Activated CD4-positive, alpha-beta T cell treated with anti-CD3 and anti-CD28 coated beads for 4 hours (primary cell): ENCODE results near the gene CTF1.
"Not testable (repeated sequence)": the region's sequence is repeated elsewhere in the genome, so short reads cannot be mapped to it uniquely, and the experiment has no call there.

ENCODE experiments used
- DNase-seq, 2 donors: peaks; one replicate each; pipeline ENCODE4 v3.0.0-alpha.2; 2020

CTF1 gene

DNA sequence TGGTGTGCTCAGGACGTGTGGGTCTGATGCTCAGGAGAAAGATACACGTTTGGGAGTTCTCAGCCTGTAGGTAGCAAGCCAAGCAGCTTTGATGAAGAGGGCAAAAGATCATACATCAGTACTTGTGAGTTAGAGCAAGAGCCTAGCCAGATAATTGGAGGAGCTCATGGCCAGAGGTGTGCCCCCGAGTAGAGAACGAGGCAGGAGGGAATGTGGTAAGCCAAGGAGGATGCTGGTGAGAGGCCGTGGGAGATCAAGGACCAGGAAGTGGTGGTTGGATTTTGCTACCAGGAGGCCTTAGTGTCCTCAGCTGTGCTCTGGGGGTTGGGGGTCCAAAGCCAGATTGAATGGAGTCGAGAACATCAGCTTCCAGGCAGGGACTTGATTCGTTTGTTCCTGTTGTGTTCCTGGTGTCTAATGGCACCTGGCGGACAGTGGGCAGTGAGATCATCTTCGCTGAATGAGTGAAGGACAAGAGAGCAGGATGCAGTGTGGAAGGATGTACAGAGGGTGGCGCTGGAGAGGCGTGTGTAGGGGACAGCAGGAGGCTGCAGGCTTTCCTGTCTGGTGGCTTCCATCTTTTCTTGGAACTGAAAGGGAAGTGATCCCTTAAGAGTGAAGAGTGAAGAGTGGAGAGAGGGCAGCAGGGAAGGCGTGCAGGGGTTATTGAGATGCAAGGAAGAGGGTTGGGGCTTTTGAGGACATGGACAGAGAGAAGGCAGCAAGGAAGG, 38.6 kb downstream of the CTF1 start:
- no peak for DNase-seq

GRCh38 chr16:30937692-30938091, 41.3 kb downstream of the CTF1 start:
- DNase-seq = no peak

- not testable (repeated sequence) for DNase-seq
Measured at GRCh38 chr16:30939571-30939970, 43.2 kb downstream of the CTF1 start.

DNA sequence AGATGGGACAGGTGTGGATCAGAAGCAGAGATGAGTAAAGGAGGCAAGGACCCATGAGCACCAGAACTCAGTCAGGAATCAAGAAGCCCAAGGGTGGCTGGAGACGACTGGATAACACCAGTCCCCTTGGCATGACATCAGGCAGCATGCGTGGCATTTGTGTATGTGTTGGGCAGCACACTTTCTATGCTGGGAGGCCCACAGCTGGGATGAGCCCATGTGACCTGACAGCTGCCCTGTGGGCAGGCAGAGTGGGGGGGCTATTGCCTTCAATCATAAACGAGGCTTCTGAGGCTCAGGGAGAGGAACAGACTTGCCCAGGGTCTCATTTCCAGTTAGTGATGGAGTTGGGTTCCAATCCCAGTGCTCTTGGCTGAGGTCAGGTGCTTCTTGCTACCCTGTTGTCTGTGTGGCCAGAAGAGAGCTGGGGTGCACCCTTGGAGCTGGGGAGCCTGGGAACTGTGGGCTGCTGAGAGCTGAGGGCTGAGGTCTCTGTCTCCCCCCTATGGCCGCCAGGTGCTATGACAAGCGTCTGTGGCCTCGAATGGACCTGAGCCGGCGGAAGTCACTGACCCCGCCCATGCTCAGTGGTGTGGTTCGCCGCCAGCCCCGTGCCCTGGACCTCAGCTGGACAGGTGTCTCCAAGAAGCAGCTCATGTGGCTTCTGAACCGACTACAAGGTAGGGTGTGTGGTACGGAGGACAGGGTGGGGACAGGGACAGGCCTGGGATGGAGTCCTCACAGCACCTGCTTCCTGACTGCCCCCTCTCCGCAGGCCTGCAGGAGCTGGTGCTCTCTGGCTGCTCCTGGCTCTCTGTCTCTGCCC, 45.4 kb downstream of the CTF1 start:
- peak; percentile 57 to 59 for DNase-seq

GRCh38 chr16:30942426-30942806, 46.0 kb downstream of the CTF1 start:
- no peak for DNase-seq

DNA sequence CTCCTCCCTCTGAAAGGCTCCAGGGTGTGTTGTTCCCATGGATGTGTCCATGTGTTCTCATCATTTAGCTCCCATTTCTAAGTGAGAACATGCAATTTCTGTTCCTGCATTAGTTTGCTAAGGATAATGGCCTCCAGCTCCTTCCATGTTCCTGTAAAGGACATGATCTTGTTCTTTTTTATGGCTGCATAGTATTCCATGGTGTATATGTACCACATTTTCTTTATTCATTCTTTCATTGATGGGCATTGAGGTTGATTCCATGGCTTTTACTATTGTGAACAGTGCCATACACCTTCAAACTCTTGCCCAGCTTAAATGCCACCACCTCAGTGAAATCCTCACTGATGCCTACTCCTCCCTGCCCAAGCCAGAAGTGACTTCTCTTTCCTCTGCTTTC, 47.9 kb downstream of the CTF1 start:
- DNase-seq = no peak

DNA sequence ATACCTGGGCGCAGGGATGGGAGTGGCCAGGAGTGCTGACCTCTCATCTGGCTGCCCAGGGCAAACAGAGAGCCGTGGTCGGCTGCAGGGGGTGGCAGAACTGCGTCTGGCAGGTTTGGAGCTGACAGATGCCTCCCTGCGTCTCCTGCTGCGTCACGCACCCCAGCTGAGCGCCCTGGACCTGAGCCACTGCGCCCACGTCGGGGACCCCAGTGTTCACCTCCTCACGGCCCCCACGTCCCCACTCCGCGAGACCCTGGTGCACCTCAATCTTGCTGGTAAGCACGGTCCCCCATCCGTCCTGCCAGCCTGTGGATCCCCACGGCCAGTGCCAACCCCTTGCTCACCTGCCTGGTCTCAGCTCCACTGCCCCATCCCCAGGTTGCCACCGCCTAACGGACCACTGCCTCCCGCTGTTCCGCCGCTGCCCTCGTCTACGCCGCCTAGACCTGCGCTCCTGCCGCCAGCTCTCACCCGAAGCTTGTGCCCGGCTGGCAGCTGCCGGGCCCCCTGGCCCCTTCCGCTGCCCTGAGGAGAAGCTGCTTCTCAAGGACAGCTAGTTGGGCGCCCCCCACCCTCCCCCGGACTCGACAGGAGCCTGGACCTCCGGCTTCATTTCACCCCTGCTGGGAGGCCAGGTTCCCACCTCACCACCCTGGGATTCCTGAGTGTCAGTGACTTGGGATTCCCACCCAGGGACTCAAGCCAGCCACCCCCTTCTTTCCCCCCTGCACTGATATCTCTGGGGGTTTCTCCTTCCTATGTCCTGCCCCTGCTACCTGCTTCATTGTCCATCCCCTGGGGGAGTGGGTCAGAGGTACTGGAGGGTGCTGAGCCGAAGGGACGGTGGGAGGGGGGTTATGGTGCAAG, 50.5 kb downstream of the CTF1 start:
- DNase-seq = no peak

- no peak for DNase-seq
Measured at GRCh38 chr16:30947541-30947858, 51.1 kb downstream of the CTF1 start.

DNA sequence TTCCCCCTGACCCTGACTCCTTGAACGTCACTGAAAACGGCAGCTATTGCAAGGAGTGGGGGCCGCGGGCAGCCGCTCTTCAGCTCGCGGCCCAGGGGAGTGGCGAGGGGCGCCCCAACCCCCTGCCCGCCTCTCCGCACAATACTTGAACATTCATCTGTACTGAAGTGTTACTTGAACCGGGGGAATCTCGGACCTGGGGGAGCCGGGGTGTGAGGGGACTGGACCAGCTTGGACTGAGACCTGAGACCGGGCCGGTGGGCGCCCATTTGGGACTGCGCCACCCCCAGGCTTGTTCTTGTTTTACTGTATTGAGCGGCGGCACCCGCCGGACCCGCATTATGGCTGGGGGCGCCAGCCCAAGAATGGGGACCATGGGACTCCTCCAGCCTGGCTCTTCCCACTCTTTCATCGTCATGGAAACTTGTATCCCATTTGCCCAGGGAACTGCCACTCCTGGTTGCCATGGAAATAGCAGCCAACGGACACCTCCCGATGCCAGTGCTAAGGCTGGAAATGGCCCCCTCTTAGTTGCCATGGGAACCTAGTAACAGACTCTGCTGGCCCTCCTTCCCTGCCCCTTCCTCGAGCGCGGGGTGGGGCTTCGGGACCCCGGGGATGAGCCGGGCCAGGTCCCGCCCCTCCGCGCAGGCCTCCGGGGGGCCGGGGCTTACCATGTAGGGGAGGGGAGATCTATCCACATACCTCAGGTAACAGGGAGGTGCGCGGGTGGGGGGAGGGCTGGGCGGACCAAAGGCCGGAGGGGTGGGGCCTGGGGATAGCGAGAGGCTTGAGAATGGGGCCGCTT, 51.6 kb downstream of the CTF1 start:
- no peak for DNase-seq

- DNase-seq = peak in 1 of 2 donors; percentile 19
Measured at GRCh38 chr16:30948667-30949649, 52.5 kb downstream of the CTF1 start, which contains the start of gene ORAI3. ORAI3 (plus strand) TSS chr16:30949068; CDS start chr16:30949290, 222 bp downstream.

- DNase-seq = peak in 1 of 2 donors; percentile 28
Measured at GRCh38 chr16:30949650-30950515, 53.5 kb downstream of the CTF1 start.

- DNase-seq = no peak
Measured at GRCh38 chr16:30950516-30951065, 54.2 kb downstream of the CTF1 start.

DNA sequence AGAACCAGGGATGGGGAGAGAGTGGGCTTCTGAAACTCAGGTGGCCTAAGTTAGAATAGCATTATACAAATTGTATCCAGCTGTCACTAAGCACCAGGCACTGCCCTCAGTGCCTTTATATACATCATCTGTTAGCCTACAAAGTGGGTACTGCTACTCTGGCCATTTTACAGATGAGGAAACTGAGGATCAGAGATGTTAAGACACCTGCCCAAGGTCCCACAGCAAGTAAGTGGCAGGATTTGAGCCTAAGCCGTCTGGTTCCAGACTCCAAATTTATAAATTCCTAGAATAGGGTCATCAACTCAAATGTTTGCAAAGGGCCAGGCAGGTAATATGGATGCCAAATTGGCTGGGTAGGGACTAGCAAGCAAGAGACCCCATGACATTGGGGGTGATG, 54.8 kb downstream of the CTF1 start:
- no peak for DNase-seq

DNA sequence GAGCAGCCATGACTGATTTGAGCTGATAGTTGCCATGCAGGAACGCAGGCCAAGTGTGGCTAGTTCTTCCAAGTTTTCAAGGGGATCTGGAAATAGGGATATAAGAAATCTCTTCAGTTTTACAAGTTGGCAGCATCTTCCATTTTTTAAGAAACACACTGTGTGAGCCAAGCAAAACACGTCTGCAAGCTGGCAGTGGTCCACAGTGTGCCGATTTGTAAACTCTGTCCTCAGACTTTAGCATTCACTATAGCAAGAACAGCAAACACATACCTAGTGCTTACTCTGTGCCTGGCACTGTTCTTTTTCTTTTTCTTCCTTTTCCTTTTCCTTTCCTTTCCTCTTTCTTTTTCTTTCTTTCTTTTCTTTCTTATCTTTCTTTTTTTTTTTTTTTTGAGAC, 55.3 kb downstream of the CTF1 start:
- DNase-seq = no peak

GRCh38 chr16:30953111-30953510, 56.7 kb downstream of the CTF1 start:
- no peak for DNase-seq
